ENCODE results near the gene SKP2. TPM values are rescaled to one million over a fixed set of nuclear protein-coding genes. Genes with fewer than 3 reads are reported as not detected.

SKP2 gene
- 10 to 100 TPM; 25.4 to 28.2 TPM for total RNA-seq
- 1 to 10 TPM; 4.6 to 5.4 TPM for polyA plus RNA-seq

GRCh38 chr5:36151434-36152323 lies at the start of gene SKP2, which contains the start of gene LMBRD2:
Gene SKP2, plus strand, starts transcription at chr5:36152111. Its CDS starts 152 bp downstream, at chr5:36152263.
Gene LMBRD2, minus strand, starts transcription at chr5:36151887. Its CDS starts 8,538 bp downstream, at chr5:36143349.
- Histone ChIP-seq H3K9me3 (ENCODE audit: control insufficient read depth in 4 of 4, low read length in 3 of 4) (no peaks in the 10 kb centered on the region), H3K27ac (ENCODE audit: low read depth in 1 of 2, low read length in 2 of 2) (peak within 1 kb of the TSS; percentile 62 to 64), H3K4me1 (ENCODE audit: control insufficient read depth in 4 of 4, insufficient read depth in 4 of 4, low read length in 3 of 4) (peaks cover 4 to 32% (median 25%) of the 10 kb centered on the region in 4 donors), H3K4me3 (ENCODE audit: low read depth in 1 of 3, low read length in 3 of 3) (peak within 1 kb of the TSS; percentile 81 to 95 (median 82)), H3K27me3 (ENCODE audit: control insufficient read depth in 4 of 4, insufficient read depth in 4 of 4, low read length in 3 of 4) (no peaks in the 10 kb centered on the region), H3K36me3 (ENCODE audit: control insufficient read depth in 4 of 4, insufficient read depth in 3 of 4, low read depth in 1 of 4, low read length in 3 of 4) (peaks cover 0 to 5% (median 4%) of the 10 kb centered on the region in 4 donors), H3K9ac (ENCODE audit: low read depth in 1 of 2, low read length in 2 of 2) (peak within 1 kb of the TSS; percentile 63 to 88)
- TF ChIP-seq NR2F2 (IDR thresholded peaks at IDR 0.05) (no peak), FOXA1 (IDR thresholded peaks at IDR 0.05) (no peak), RXRA (IDR thresholded peaks at IDR 0.05) (peak in 1 of 2 donors; percentile 52), YY1 (IDR thresholded peaks at IDR 0.05) (peak; percentile 96), JUND (IDR thresholded peaks at IDR 0.05) (no peak), HNF4A (conservative IDR thresholded peaks at IDR 0.05) (peak; percentile 43 to 48), TAF1 (conservative IDR thresholded peaks at IDR 0.05) (peak; percentile 66), MAX (IDR thresholded peaks at IDR 0.05) (peak; percentile 78), RAD21 (IDR thresholded peaks at IDR 0.05) (peak in 1 of 2 donors; percentile 54), EGR1 (IDR thresholded peaks at IDR 0.05; ENCODE audit: low read depth in 2 of 2) (peak in 1 of 2 donors; percentile 52), SP1 (IDR thresholded peaks at IDR 0.05) (peak; percentile 74), FOXA2 (IDR thresholded peaks at IDR 0.05) (no peak), GABPA (IDR thresholded peaks at IDR 0.05 in 1 of 2, conservative IDR thresholded peaks at IDR 0.05 in 1 of 2) (peak; percentile 54 to 94), HNF4G (IDR thresholded peaks at IDR 0.05) (no peak)
- TF ChIP-seq, protein P1, sequence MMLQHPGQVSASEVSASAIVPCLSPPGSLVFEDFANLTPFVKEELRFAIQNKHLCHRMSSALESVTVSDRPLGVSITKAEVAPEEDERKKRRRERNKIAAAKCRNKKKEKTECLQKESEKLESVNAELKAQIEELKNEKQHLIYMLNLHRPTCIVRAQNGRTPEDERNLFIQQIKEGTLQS (IDR thresholded peaks at IDR 0.05): no peak
- TF ChIP-seq, protein P2, sequence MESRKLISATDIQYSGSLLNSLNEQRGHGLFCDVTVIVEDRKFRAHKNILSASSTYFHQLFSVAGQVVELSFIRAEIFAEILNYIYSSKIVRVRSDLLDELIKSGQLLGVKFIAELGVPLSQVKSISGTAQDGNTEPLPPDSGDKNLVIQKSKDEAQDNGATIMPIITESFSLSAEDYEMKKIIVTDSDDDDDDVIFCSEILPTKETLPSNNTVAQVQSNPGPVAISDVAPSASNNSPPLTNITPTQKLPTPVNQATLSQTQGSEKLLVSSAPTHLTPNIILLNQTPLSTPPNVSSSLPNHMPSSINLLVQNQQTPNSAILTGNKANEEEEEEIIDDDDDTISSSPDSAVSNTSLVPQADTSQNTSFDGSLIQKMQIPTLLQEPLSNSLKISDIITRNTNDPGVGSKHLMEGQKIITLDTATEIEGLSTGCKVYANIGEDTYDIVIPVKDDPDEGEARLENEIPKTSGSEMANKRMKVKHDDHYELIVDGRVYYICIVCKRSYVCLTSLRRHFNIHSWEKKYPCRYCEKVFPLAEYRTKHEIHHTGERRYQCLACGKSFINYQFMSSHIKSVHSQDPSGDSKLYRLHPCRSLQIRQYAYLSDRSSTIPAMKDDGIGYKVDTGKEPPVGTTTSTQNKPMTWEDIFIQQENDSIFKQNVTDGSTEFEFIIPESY (IDR thresholded peaks at IDR 0.05): peak; percentile 93
- TF ChIP-seq, protein P3, sequence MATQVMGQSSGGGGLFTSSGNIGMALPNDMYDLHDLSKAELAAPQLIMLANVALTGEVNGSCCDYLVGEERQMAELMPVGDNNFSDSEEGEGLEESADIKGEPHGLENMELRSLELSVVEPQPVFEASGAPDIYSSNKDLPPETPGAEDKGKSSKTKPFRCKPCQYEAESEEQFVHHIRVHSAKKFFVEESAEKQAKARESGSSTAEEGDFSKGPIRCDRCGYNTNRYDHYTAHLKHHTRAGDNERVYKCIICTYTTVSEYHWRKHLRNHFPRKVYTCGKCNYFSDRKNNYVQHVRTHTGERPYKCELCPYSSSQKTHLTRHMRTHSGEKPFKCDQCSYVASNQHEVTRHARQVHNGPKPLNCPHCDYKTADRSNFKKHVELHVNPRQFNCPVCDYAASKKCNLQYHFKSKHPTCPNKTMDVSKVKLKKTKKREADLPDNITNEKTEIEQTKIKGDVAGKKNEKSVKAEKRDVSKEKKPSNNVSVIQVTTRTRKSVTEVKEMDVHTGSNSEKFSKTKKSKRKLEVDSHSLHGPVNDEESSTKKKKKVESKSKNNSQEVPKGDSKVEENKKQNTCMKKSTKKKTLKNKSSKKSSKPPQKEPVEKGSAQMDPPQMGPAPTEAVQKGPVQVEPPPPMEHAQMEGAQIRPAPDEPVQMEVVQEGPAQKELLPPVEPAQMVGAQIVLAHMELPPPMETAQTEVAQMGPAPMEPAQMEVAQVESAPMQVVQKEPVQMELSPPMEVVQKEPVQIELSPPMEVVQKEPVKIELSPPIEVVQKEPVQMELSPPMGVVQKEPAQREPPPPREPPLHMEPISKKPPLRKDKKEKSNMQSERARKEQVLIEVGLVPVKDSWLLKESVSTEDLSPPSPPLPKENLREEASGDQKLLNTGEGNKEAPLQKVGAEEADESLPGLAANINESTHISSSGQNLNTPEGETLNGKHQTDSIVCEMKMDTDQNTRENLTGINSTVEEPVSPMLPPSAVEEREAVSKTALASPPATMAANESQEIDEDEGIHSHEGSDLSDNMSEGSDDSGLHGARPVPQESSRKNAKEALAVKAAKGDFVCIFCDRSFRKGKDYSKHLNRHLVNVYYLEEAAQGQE (IDR thresholded peaks at IDR 0.05): peak; percentile 65
- TF ChIP-seq, protein P4, sequence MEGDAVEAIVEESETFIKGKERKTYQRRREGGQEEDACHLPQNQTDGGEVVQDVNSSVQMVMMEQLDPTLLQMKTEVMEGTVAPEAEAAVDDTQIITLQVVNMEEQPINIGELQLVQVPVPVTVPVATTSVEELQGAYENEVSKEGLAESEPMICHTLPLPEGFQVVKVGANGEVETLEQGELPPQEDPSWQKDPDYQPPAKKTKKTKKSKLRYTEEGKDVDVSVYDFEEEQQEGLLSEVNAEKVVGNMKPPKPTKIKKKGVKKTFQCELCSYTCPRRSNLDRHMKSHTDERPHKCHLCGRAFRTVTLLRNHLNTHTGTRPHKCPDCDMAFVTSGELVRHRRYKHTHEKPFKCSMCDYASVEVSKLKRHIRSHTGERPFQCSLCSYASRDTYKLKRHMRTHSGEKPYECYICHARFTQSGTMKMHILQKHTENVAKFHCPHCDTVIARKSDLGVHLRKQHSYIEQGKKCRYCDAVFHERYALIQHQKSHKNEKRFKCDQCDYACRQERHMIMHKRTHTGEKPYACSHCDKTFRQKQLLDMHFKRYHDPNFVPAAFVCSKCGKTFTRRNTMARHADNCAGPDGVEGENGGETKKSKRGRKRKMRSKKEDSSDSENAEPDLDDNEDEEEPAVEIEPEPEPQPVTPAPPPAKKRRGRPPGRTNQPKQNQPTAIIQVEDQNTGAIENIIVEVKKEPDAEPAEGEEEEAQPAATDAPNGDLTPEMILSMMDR (IDR thresholded peaks at IDR 0.05; ENCODE audit: low read depth, low read length, missing input control): no peak
- WGBS: under 1% methylated on average over 81 of the region's 81 CpGs
- DNase-seq (ENCODE audit: low spot score): peak; percentile 97
